ENCODE measurements around the gene CTIF. TPM values are rescaled to one million over a fixed set of nuclear protein-coding genes. Genes with fewer than 3 reads are reported as not detected.

The CTIF gene
- total and polyA plus RNA-seq, 2 experiments from 2014 or later = 8.6 to 14.4 TPM

- no peak overlapping the region for H3K27ac ChIP-seq (ENCODE audit: low read depth)
- H3K27ac Mint-ChIP-seq = no peak overlapping the region
- H3K4me3 ChIP-seq = no peak overlapping the region
- DNase-seq (ENCODE audit: low spot score) (no peak), ATAC-seq (no peak)
- no peaks in the 10 kb centered on the region for H3K27me3 Mint-ChIP-seq (ENCODE audit: insufficient read depth, low read depth, poor library complexity)
- H3K36me3 Mint-ChIP-seq (ENCODE audit: low read depth) = no peaks in the 10 kb centered on the region
- no peaks in the 10 kb centered on the region for H3K9me2 ChIP-seq (ENCODE audit: insufficient read depth)
- no peaks in the 10 kb centered on the region for H3K79me2 ChIP-seq (replicated peaks; ENCODE audit: insufficient read depth)
- H3K4me1 ChIP-seq (ENCODE audit: insufficient read depth) = no peaks in the 10 kb centered on the region
- no peaks in the 10 kb centered on the region for H3K27me3 ChIP-seq (ENCODE audit: insufficient read depth)
- H3K4me3 Mint-ChIP-seq = no peak overlapping the region
- no peaks in the 10 kb centered on the region for H3F3A ChIP-seq (replicated peaks; ENCODE audit: low read depth)
- H3K9me3 Mint-ChIP-seq = no peaks in the 10 kb centered on the region
- no peak overlapping the region for H3K4me2 ChIP-seq
- no peaks in the 10 kb centered on the region for H3K36me3 ChIP-seq (ENCODE audit: insufficient read depth)
- H3K4me1 Mint-ChIP-seq = peaks cover 11% of the 10 kb centered on the region; the same call in 2 of the 3 replicates
- no peaks in the 10 kb centered on the region for H4K20me1 ChIP-seq (replicated peaks; ENCODE audit: insufficient read depth)
- TF ChIP-seq CREB1 (CRISPR knock-in tag; IDR thresholded peaks at IDR 0.05; ENCODE audit: low read depth) (no peak), NANOG (IDR thresholded peaks at IDR 0.05; ENCODE audit: borderline replicate concordance) (no peak), EZH2 (IDR thresholded peaks at IDR 0.05; ENCODE audit: low read depth, unreplicated experiment) (no peak)
- TF ChIP-seq, protein P1, sequence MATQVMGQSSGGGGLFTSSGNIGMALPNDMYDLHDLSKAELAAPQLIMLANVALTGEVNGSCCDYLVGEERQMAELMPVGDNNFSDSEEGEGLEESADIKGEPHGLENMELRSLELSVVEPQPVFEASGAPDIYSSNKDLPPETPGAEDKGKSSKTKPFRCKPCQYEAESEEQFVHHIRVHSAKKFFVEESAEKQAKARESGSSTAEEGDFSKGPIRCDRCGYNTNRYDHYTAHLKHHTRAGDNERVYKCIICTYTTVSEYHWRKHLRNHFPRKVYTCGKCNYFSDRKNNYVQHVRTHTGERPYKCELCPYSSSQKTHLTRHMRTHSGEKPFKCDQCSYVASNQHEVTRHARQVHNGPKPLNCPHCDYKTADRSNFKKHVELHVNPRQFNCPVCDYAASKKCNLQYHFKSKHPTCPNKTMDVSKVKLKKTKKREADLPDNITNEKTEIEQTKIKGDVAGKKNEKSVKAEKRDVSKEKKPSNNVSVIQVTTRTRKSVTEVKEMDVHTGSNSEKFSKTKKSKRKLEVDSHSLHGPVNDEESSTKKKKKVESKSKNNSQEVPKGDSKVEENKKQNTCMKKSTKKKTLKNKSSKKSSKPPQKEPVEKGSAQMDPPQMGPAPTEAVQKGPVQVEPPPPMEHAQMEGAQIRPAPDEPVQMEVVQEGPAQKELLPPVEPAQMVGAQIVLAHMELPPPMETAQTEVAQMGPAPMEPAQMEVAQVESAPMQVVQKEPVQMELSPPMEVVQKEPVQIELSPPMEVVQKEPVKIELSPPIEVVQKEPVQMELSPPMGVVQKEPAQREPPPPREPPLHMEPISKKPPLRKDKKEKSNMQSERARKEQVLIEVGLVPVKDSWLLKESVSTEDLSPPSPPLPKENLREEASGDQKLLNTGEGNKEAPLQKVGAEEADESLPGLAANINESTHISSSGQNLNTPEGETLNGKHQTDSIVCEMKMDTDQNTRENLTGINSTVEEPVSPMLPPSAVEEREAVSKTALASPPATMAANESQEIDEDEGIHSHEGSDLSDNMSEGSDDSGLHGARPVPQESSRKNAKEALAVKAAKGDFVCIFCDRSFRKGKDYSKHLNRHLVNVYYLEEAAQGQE (IDR thresholded peaks at IDR 0.05; ENCODE audit: unreplicated experiment) = no peak
- no peak overlapping the region for H2AFZ ChIP-seq
Measured at GRCh38 chr18:48785736-48786454, 247.1 kb downstream of the CTIF start.

DNA sequence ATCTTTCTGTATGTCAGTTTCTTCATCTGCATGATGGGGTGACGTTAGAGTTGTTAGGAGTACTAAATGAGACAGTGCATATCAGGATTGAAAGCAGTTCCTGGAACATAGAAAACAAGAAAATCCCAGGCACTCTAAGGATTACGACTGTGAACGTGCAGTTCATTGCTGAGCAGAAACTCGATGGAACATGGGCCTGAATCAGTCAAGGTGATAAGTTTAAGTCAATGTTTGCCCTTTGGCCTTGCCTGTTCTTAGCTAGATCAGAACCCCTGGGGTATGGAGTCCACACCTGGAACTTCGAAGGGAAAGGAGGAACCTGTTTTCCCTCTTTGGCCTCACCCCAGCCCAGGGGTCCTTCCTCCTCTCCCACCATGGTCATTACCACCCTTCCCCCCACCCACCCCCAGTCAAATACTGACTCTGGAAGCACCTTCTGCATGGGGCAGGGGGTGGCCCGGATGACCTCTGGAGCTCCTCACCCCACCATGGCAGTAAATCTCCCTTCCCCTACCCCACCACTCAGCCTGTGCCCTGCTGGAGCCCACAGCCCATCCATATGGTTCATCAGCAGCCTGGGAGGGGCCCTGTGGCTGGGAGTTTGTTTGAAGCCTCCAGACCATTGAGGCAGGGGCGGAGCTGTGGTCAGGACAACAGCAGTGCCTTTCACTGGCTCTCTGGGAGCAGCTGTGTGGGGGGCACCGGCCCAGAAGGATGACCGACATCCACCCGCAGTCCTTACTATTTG lies 247.8 kb downstream of the CTIF start:
- Histone ChIP-seq H2AFZ (no peak overlapping the region), H3K4me3 (no peak overlapping the region), H3K4me1 (ENCODE audit: insufficient read depth) (no peaks in the 10 kb centered on the region), H3K27ac (ENCODE audit: low read depth) (no peak overlapping the region), H3K9me2 (ENCODE audit: insufficient read depth) (no peaks in the 10 kb centered on the region), H3K36me3 (ENCODE audit: insufficient read depth) (no peaks in the 10 kb centered on the region), H4K20me1 (replicated peaks; ENCODE audit: insufficient read depth) (no peaks in the 10 kb centered on the region), H3F3A (replicated peaks; ENCODE audit: low read depth) (no peaks in the 10 kb centered on the region), H3K4me2 (no peak overlapping the region), H3K79me2 (replicated peaks; ENCODE audit: insufficient read depth) (no peaks in the 10 kb centered on the region), H3K27me3 (ENCODE audit: insufficient read depth) (no peaks in the 10 kb centered on the region)
- DNase-seq (ENCODE audit: low spot score) (no peak), ATAC-seq (no peak)
- Mint-ChIP-seq H3K4me1 (peaks cover 6% of the 10 kb centered on the region; the same call in 2 of the 3 replicates), H3K9me3 (no peaks in the 10 kb centered on the region), H3K4me3 (no peak overlapping the region), H3K27me3 (ENCODE audit: insufficient read depth, low read depth, poor library complexity) (no peaks in the 10 kb centered on the region), H3K27ac (no peak overlapping the region), H3K36me3 (ENCODE audit: low read depth) (peaks cover 2% of the 10 kb centered on the region; the same call in 1 of the 3 replicates)
- TF ChIP-seq, protein P2, sequence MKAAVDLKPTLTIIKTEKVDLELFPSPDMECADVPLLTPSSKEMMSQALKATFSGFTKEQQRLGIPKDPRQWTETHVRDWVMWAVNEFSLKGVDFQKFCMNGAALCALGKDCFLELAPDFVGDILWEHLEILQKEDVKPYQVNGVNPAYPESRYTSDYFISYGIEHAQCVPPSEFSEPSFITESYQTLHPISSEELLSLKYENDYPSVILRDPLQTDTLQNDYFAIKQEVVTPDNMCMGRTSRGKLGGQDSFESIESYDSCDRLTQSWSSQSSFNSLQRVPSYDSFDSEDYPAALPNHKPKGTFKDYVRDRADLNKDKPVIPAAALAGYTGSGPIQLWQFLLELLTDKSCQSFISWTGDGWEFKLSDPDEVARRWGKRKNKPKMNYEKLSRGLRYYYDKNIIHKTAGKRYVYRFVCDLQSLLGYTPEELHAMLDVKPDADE (IDR thresholded peaks at IDR 0.05) = no peak
- TF ChIP-seq CREB1 (CRISPR knock-in tag; IDR thresholded peaks at IDR 0.05; ENCODE audit: low read depth) (no peak), EZH2phosphoT487 (IDR thresholded peaks at IDR 0.05; ENCODE audit: unreplicated experiment) (no peak), EZH2 (IDR thresholded peaks at IDR 0.05; ENCODE audit: low read depth, unreplicated experiment) (no peak), ZNF331 (CRISPR knock-in tag; IDR thresholded peaks at IDR 0.05; ENCODE audit: low read depth) (no peak), ZNF114 (CRISPR knock-in tag; IDR thresholded peaks at IDR 0.05) (no peak), STAT1 (IDR thresholded peaks at IDR 0.05; ENCODE audit: unreplicated experiment) (no peak), NANOG (IDR thresholded peaks at IDR 0.05; ENCODE audit: borderline replicate concordance) (no peak)
- TF ChIP-seq, protein P1 (IDR thresholded peaks at IDR 0.05; ENCODE audit: unreplicated experiment) = no peak
